Measurements from ENCODE around the gene QRICH2.
"Not testable (repeated sequence)": the region's sequence is repeated elsewhere in the genome, so short reads cannot be mapped to it uniquely, and the experiment has no call there.

QRICH2 gene

GRCh38 chr17:76265624-76266243 lies 42.3 kb downstream of the QRICH2 start:
- no peak for DNase-seq (ENCODE audit: low read depth in 2 of 2)

GRCh38 chr17:76264755-76265623 lies 43.1 kb downstream of the QRICH2 start, which contains the start of gene UBALD2:
UBALD2 (plus strand) TSS chr17:76265348; CDS start chr17:76265506, 158 bp downstream.
- peak; percentile 99 for DNase-seq (ENCODE audit: low read depth in 2 of 2)

GRCh38 chr17:76264425-76264754 lies 43.7 kb downstream of the QRICH2 start:
- DNase-seq (ENCODE audit: low read depth in 2 of 2): no peak

- DNase-seq (ENCODE audit: low read depth in 2 of 2): no peak
These were observed 44.2 kb downstream of the QRICH2 start for GRCh38 chr17:76263896-76264295.

GRCh38 chr17:76262732-76263344 lies 45.2 kb downstream of the QRICH2 start:
- DNase-seq (ENCODE audit: low read depth in 2 of 2): no peak

GRCh38 chr17:76261421-76262215 lies 46.5 kb downstream of the QRICH2 start:
- DNase-seq (ENCODE audit: low read depth in 2 of 2): no peak

- no peak for DNase-seq (ENCODE audit: low read depth in 2 of 2)
These were observed 47.4 kb downstream of the QRICH2 start for GRCh38 chr17:76260669-76261068.

- no peak for DNase-seq (ENCODE audit: low read depth in 2 of 2)
These were observed 47.9 kb downstream of the QRICH2 start for GRCh38 chr17:76260220-76260619.

- not testable (repeated sequence) for DNase-seq (ENCODE audit: low read depth in 2 of 2)
These were observed 51.5 kb downstream of the QRICH2 start for GRCh38 chr17:76256430-76257050.

GRCh38 chr17:76255801-76256429 lies 52.2 kb downstream of the QRICH2 start:
- no peak for DNase-seq (ENCODE audit: low read depth in 2 of 2)

GRCh38 chr17:76254275-76254674 lies 53.8 kb downstream of the QRICH2 start:
- DNase-seq (ENCODE audit: low read depth in 2 of 2): no peak

- no peak for DNase-seq (ENCODE audit: low read depth in 2 of 2)
These were observed 54.2 kb downstream of the QRICH2 start for GRCh38 chr17:76253841-76254240.

GRCh38 chr17:76252967-76253766 lies 54.9 kb downstream of the QRICH2 start:
- not testable (repeated sequence) for DNase-seq (ENCODE audit: low read depth in 2 of 2)

GRCh38 chr17:76252040-76252954 lies 55.8 kb downstream of the QRICH2 start:
- DNase-seq (ENCODE audit: low read depth in 2 of 2): no peak

- no peak for DNase-seq (ENCODE audit: low read depth in 2 of 2)
These were observed 56.5 kb downstream of the QRICH2 start for GRCh38 chr17:76251478-76252039.

GRCh38 chr17:76250141-76250540 lies 57.9 kb downstream of the QRICH2 start:
- DNase-seq (ENCODE audit: low read depth in 2 of 2): no peak

GRCh38 chr17:76248013-76248782 lies 59.9 kb downstream of the QRICH2 start:
- no peak for DNase-seq (ENCODE audit: low read depth in 2 of 2)

GRCh38 chr17:76247304-76247703 lies 60.8 kb downstream of the QRICH2 start:
- DNase-seq (ENCODE audit: low read depth in 2 of 2): no peak

Data from stimulated activated CD8-positive, alpha-beta memory T cell treated with anti-CD3 and anti-CD28 coated beads, Interleukin-7, amount 100 ng/mL, for 4 hours (primary cell).